Measurements from ENCODE around the gene REPIN1.
"Not testable (repeated sequence)": the region's sequence is repeated elsewhere in the genome, so short reads cannot be mapped to it uniquely, and the experiment has no call there.

Gene REPIN1

GRCh38 chr7:150377635-150378034 is 9.0 kb downstream of the REPIN1 start:
- DNase-seq: no peak

DNA sequence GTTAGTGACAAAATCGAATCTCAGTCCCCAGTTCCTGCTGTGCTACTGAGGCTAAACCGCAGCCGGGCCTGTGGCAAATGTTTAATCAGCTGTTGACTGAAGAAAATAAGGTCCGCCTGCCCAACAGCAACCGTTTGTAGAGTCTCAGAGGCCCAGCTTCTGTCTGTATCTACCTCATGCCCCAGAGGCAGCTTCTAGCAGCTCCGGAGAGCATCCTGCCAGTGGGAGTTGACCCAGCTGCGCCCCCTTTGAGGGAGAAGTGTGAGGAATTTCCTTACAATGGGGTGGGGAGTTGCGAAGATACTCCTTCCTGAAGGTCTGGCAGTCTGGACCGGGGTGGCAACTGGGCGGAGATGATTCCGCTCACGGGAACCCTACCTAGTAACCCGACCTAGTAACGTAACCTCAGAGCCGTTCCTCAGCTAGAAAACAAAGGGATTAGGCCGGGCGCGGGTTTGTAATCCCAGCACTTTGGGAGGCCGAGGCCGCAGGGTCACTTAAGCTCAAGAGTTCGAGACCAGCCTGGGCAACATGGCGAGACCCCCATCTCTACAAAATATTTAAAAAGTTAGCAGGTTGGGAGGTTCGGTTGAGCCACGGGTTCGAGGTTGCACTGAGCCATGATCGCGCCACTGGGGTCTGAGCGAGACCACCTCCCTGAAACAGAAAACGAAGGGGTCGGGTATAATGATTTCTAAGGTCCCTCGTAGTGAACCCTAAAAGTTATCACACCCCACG is 9.7 kb downstream of the REPIN1 start:
- peak; percentile 31 to 33 for DNase-seq

- peak; percentile 87 to 91 for DNase-seq
Observed at GRCh38 chr7:150378853-150379440, 10.3 kb downstream of the REPIN1 start, which contains the start of gene ZNF775. Gene ZNF775, plus strand, starts transcription at chr7:150379330. Its CDS starts 9,141 bp downstream, at chr7:150388471.

- no peak for DNase-seq
Observed at GRCh38 chr7:150379441-150380379, 11.1 kb downstream of the REPIN1 start.

- DNase-seq: no peak
Observed at GRCh38 chr7:150380463-150380862, 11.8 kb downstream of the REPIN1 start.

DNA sequence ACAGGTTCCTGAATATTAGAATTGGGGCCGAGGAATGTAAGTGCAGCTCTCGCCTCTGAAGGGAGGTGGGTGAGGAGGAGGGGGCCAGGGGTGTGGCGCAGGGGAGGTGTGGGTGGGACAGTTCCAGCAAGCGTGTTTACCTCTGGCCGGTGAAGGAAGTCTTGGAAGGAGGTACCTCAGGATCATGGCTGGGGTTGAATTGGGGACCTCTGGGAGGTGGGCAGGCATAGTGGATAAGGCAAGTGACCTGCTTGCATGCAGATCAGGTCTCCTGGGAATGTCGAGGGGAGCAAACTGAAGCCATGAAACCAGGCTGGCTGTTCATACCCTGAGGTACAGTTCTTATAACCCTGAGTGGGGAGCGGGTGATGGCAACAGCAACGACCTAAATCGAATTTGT is 12.5 kb downstream of the REPIN1 start:
- no peak for DNase-seq

DNA sequence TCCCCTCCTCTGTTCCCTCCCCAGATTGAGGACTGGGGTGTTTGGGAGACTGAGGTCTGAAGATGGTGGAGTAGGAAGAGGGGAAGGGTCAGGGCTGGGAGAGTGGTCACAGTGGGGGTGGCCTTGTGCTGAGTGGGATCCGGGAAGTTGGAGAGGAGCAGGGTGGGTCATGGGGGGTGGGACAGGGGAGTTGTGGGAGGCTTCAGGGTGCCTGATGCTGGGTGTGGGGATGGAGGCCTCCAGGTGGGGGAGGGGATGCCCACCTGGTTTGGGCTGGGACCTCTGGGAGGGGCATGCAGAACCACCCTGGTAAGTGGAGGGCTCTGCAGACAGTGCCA is 13.1 kb downstream of the REPIN1 start:
- no peak for DNase-seq

GRCh38 chr7:150382123-150382843 is 13.7 kb downstream of the REPIN1 start:
- no peak for DNase-seq

GRCh38 chr7:150382844-150383225 is 14.2 kb downstream of the REPIN1 start:
- DNase-seq: no peak

- DNase-seq: no peak
Observed at GRCh38 chr7:150383710-150384397, 15.2 kb downstream of the REPIN1 start.

DNA sequence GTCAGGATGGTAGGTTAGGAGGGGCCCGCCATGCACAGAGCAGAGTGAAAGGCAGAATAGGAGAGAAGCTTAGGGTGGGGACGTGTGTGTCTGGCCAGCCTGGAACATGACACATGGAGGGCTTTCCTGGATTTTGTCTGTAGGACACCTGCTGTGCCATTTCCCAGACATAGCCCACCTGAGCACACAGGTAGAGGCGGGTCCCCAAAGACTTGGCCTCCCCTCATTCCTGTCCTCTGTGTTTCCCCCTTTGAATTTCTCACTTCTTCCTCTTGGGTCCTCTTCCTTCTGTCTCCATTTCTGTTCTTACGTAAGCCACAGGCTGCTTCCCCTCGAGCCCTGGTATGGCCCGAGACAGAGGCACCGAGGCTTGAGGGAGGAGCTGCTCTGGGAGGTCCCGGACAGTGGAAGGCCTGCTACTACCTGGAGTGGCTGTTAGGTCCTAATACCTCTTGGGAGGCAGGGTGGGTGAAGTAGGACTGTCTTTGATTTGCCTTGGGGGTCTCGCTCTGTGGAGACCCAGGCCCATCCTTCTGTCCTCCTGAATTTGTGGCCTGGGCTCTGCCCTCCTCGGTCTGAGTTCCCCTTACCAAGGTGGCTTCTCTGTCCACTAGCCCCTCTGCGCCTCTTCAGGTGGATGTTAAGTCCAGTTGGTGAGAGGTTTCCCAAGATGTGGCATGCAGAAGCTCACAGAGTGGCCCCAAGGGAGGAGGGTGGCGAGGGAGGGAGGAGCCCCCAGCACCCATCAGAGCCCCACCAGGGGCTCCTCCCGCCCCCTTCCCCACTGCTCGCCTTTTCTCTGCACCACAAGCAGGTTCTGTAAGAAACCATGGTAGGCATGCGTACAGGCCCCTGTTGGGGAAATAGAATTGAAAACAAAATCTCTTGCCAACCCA is 16.0 kb downstream of the REPIN1 start:
- no peak for DNase-seq

GRCh38 chr7:150385302-150385723 is 16.7 kb downstream of the REPIN1 start:
- DNase-seq: no peak

- DNase-seq: not testable (repeated sequence)
Observed at GRCh38 chr7:150385884-150386283, 17.3 kb downstream of the REPIN1 start.

GRCh38 chr7:150388306-150388705 is 19.7 kb downstream of the REPIN1 start:
- DNase-seq: no peak

GRCh38 chr7:150388709-150389531 is 20.3 kb downstream of the REPIN1 start:
- DNase-seq: no peak

- DNase-seq: no peak
Observed at GRCh38 chr7:150389532-150389816, 20.9 kb downstream of the REPIN1 start.

- DNase-seq: no peak
Observed at GRCh38 chr7:150390205-150390604, 21.6 kb downstream of the REPIN1 start.

DNA sequence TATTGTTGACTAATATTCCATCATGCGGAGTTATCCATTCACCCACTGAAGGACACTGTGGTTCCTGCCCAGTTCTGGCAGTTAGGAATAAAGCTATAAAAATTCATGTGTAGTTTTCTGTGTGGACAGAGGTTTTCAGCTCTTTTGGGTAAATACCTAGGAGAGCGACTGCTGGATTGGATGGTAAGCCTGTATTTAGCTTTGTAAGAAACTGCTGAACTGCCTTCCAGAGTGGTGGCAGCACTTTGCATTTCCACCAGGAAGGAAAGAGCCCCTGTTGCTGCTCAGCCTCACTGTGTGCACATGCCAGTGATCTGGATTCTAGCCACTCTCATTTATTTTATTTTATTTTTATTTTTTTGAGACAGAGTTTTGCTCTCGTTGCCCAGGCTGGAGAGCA is 24.7 kb downstream of the REPIN1 start:
- DNase-seq: no peak

DNA sequence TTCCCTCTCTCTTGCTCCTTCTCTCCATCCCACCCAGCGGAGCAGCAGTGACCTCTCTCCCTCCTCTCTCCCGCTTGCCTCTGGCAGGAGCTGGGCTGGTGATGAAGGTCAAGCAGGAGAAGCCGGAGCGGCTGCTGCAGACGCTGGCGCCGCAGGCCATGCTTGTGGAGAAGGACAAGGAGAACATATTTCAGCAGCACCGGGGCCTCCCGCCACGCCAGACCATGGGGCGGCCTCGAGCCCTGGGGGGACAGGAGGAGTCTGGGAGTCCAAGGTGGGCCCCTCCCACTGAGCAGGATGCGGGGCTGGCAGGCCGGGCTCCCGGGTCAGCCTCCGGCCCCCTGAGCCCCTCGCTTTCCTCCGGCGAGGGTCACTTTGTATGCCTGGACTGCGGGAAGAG is 27.8 kb downstream of the REPIN1 start:
- no peak for DNase-seq

DNA sequence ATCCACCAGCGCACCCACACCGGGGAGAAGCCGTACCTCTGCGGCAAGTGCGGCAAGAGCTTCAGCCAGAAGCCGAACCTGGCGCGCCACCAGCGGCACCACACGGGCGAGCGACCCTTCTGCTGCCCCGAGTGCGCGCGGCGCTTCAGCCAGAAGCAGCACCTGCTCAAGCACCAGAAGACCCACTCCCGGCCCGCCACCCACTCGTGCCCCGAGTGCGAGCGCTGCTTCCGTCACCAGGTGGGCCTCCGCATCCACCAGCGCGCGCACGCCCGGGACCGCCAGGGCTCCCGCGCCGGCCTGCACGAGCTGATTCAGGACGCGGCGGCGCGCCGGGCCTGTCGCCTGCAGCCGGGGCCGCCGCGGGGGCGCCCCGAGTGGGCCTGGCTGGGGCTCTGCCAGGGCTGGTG is 28.2 kb downstream of the REPIN1 start:
- DNase-seq: no peak
